ENCODE data around the gene ANGPTL2.

GRCh38 chr9:127162864-127163365 is 40.5 kb upstream of the ANGPTL2 start:
- no peak for TF ChIP-seq CTCF (IDR thresholded peaks at IDR 0.05)
- TF ChIP-seq POLR2AphosphoS5 (IDR thresholded peaks at IDR 0.05) = no peak

Measured in esophagus muscularis mucosa (tissue), 3 donors.